IMR-90 (cell line): ENCODE measurements around the gene TNS3. TPM values are rescaled to one million over a fixed set of nuclear protein-coding genes. Genes with fewer than 3 reads are reported as not detected.

ENCODE experiments used
- ATAC-seq: fragments of 200-7000 bp; cut with Tn5 transposase; 2 replicates; pipeline ENCODE4 v1.9.1; 2020; ENCODE audit warnings: low read depth, mild to moderate bottlenecking, moderate library complexity
- BruUV-seq: library from RNA; stranded (reverse); fragments of 400-500 nt; replicated peaks from 2 replicates; lab custom pipeline; 2021; lab: Mats Ljungman, UMichigan
- CTCF ChIA-PET: fragments of 300-600 bp; formaldehyde crosslinking; extraction: SDS; loops from one replicate; lab custom pipeline; 2021; ENCODE audit warnings: antibody characterized with exemption; lab: Yijun Ruan, JAX
- POLR2A ChIA-PET: fragments of 300-600 bp; sonication (Branson Sonifier 250); formaldehyde crosslinking; loops from one replicate; lab custom pipeline; 2022; ENCODE audit warnings: antibody characterized with exemption; ENCODE audit not compliant: unreplicated experiment; lab: Charles Lee
- DNase-seq: peaks from one replicate; pipeline ENCODE4 v3.0.0; 2013
- H2AFZ ChIP-seq: replicated peaks from 2 replicates; pipeline ENCODE3; 2013; ENCODE audit warnings: low read length, mild to moderate bottlenecking; ENCODE audit not compliant: poor library complexity
- H2AK5ac ChIP-seq: 2 replicates; pipeline ENCODE4 v1.6.1; 2013; ENCODE audit warnings: low read depth, low read length, inconsistent platforms
- H2AK9ac ChIP-seq: replicated peaks from 2 replicates; pipeline ENCODE3; 2013; ENCODE audit warnings: mild to moderate bottlenecking, low read depth, low read length, moderate library complexity; ENCODE audit not compliant: poor library complexity
- H2BK120ac ChIP-seq: 2 replicates; pipeline ENCODE4 v1.6.1; 2013; ENCODE audit warnings: low read depth, low read length, inconsistent platforms
- H2BK15ac ChIP-seq: 3 replicates; pipeline ENCODE4 v1.6.1; 2013; ENCODE audit warnings: low read depth, low read length, inconsistent platforms
- H2BK20ac ChIP-seq: 2 replicates; pipeline ENCODE4 v1.6.1; 2013; ENCODE audit warnings: low read depth, mild to moderate bottlenecking, inconsistent platforms, low read length, moderate library complexity
- H2BK5ac ChIP-seq: 2 replicates; pipeline ENCODE4 v1.6.1; 2013; ENCODE audit warnings: mild to moderate bottlenecking, low read depth, low read length, inconsistent platforms; ENCODE audit not compliant: poor library complexity, severe bottlenecking
- H3K14ac ChIP-seq: replicated peaks from 2 replicates; pipeline ENCODE4 v1.6.1; 2013; ENCODE audit warnings: low read depth, low read length, inconsistent platforms
- H3K18ac ChIP-seq: 2 replicates; pipeline ENCODE4 v1.6.1; 2013; ENCODE audit warnings: low read depth, low read length, control low read depth
- H3K23ac ChIP-seq: 2 replicates; pipeline ENCODE4 v1.6.1; 2013; ENCODE audit warnings: low read depth, low read length, inconsistent platforms
- H3K27ac ChIP-seq: 2 replicates; pipeline ENCODE4 v1.5.1; 2013; ENCODE audit warnings: mild to moderate bottlenecking, control low read depth, low read length; ENCODE audit not compliant: insufficient read depth
- H3K27me3 ChIP-seq: 2 replicates; pipeline ENCODE4 v1.6.1; 2013; ENCODE audit warnings: low read length; ENCODE audit not compliant: control insufficient read depth, insufficient read depth
- H3K36me3 ChIP-seq: 2 replicates; pipeline ENCODE4 v1.6.1; 2013; ENCODE audit warnings: low read length, mixed read lengths; ENCODE audit not compliant: control insufficient read depth, insufficient read depth
- H3K4ac ChIP-seq: 2 replicates; pipeline ENCODE4 v1.6.1; 2013; ENCODE audit warnings: low read depth, low read length, inconsistent platforms
- H3K4me1 ChIP-seq: 2 replicates; pipeline ENCODE4 v1.6.1; 2013; ENCODE audit warnings: low read length, mixed read lengths; ENCODE audit not compliant: control insufficient read depth, insufficient read depth
- H3K4me2 ChIP-seq: 2 replicates; pipeline ENCODE4 v1.6.1; 2013; ENCODE audit warnings: low read depth, mild to moderate bottlenecking, control low read depth, low read length, moderate library complexity
- H3K4me3 ChIP-seq: 2 replicates; pipeline ENCODE4 v1.5.1; 2013; ENCODE audit warnings: low read depth, mild to moderate bottlenecking, control low read depth, low read length, moderate library complexity; ENCODE audit not compliant: insufficient read depth
- H3K56ac ChIP-seq: 2 replicates; pipeline ENCODE4 v1.6.1; 2013; ENCODE audit warnings: low read length, inconsistent platforms; ENCODE audit not compliant: insufficient read depth; ENCODE audit errors: extremely low read depth
- H3K79me1 ChIP-seq, 2 experiments: 2 replicates each; pipeline ENCODE4 v1.6.1; 2013; ENCODE audit warnings: low read length in 2 of 2, inconsistent platforms in 1 of 2, low read depth in 1 of 2
- H3K9ac ChIP-seq: 2 replicates; pipeline ENCODE4 v1.6.1; 2013; ENCODE audit warnings: low read depth, low read length, control low read depth
- H3K9me1 ChIP-seq: 2 replicates; pipeline ENCODE4 v1.6.1; 2013; ENCODE audit warnings: low read length, inconsistent platforms; ENCODE audit not compliant: insufficient read depth
- H3K9me3 ChIP-seq: 2 replicates; pipeline ENCODE4 v1.6.1; 2013; ENCODE audit warnings: low read length; ENCODE audit not compliant: control insufficient read depth, insufficient read depth
- H4K20me1 ChIP-seq: 2 replicates; pipeline ENCODE4 v1.6.1; 2013; ENCODE audit warnings: low read length, inconsistent platforms; ENCODE audit not compliant: insufficient read depth
- H4K5ac ChIP-seq: 2 replicates; pipeline ENCODE4 v1.6.1; 2013; ENCODE audit warnings: mild to moderate bottlenecking, low read depth, low read length, control low read depth
- H4K8ac ChIP-seq, 2 experiments: 2 replicates each; pipeline ENCODE4 v1.6.1; 2013; ENCODE audit warnings: low read depth in 2 of 2, low read length in 2 of 2, control low read depth in 1 of 2, inconsistent platforms in 1 of 2
- H4K91ac ChIP-seq: 2 replicates; pipeline ENCODE4 v1.6.1; 2013; ENCODE audit warnings: low read depth, low read length, inconsistent platforms; ENCODE audit not compliant: insufficient read depth
- MAZ ChIP-seq: IDR thresholded peaks from 2 replicates; pipeline ENCODE4 v1.6.1; 2012; ENCODE audit warnings: low read depth, mild to moderate bottlenecking, low read length, improper control_type of control experiment, moderate library complexity, borderline replicate concordance
- MXI1 ChIP-seq: IDR thresholded peaks from 2 replicates; pipeline ENCODE4 v1.6.1; 2012; ENCODE audit warnings: low read depth, mild to moderate bottlenecking, low read length, moderate library complexity, borderline replicate concordance
- RCOR1 ChIP-seq: IDR thresholded peaks from 2 replicates; pipeline ENCODE4 v1.6.1; 2012; ENCODE audit warnings: mild to moderate bottlenecking, low read length, improper control_type of control experiment; ENCODE audit not compliant: insufficient replicate concordance
- SMC3 ChIP-seq: fragments of 150-350 bp; IDR thresholded peaks from 2 replicates; pipeline ENCODE4 v1.6.1; 2016; ENCODE audit warnings: low read depth, mild to moderate bottlenecking, antibody characterized with exemption, low read length, moderate library complexity
- WGBS, 2 experiments: methylation state at CpG; one replicate each; pipeline versions ENCODE4 v1.1.5 to v1.1.7; 2013; ENCODE audit warnings: missing lambda C conversion rate in 2 of 2; ENCODE audit not compliant: insufficient read length in 1 of 2; ENCODE audit errors: extremely low coverage in 2 of 2; 5-methylcytosine and 5-hydroxymethylcytosine counted together
- dilution Hi-C: fragments of 300-500 bp; cut with HindIII; formaldehyde crosslinking; loops from one replicate; pipeline ENCODE4 v1.14.3; 2018; ENCODE audit warnings: low sequenced_read_pairs; ENCODE audit not compliant: unreplicated experiment
- in situ Hi-C: fragments of 300-500 bp; cut with MboI; formaldehyde crosslinking; loops from 3 replicates; pipeline ENCODE4 v1.14.3; 2019; ENCODE audit warnings: low sequenced_read_pairs, inconsistent platforms, mixed read lengths
- intact Hi-C: fragments of 100-400 bp; cut with micrococcal nuclease; formaldehyde crosslinking; loops from 2 replicates; pipeline ENCODE4 v1.10.0; 2022
- polyA plus RNA-seq, 3 experiments: library from polyadenylated mRNA; depleted of rRNA; stranded (reverse); fragments of >200 nt; gene quantifications; 2 replicates each; pipeline ENCODE4 v1.2.3, GENCODE V29; 2012; ENCODE audit warnings: low replicate concordance in 1 of 3
- total RNA-seq: library from RNA; depleted of rRNA; stranded (reverse); fragments of >200 nt; gene quantifications from 2 replicates; pipeline ENCODE4 v1.2.3, GENCODE V29; 2012
- TF ChIP-seq, protein P1 (sequence below): fragments of 150-350 bp; IDR thresholded peaks from 2 replicates; pipeline ENCODE4 v1.6.1; 2017; ENCODE audit warnings: mild to moderate bottlenecking, antibody characterized with exemption, low read length, low read depth

The TNS3 gene
- total and polyA plus RNA-seq, 2 of the 4 experiments (the other 2 are of a cell fraction), result 64.3 to 79.2 TPM

DNA sequence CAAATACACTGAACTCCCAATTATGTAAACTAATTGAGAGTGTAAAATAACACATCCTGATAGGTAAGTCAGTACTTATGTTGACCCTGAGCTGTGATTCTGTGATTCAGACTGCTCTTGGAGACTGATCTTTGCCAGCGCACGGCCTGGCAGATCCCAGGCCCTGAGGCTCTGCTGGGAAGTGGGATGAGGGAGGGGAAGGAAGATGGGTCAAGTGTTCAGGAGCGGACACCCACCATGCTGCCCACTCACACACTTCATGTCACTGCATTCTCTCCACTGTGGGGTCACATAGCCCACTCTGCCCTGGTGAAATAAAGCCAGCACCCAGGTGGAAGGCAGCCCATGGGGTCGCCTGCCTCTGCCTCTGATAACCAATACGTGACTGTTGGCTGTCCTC is 226.2 kb downstream of the TNS3 start:
- H4K5ac ChIP-seq, result no peak overlapping the region
- no peak overlapping the region for H3K18ac ChIP-seq
- H3K4me1 ChIP-seq, result no peaks in the 10 kb centered on the region
- in situ Hi-C loops, result no loop called here
- no peak overlapping the region for H2AK9ac ChIP-seq
- H3K9ac ChIP-seq, result no peak overlapping the region
- peaks cover 40% of the 10 kb centered on the region for H3K9me1 ChIP-seq
- POLR2A ChIA-PET, result no interaction called here
- H3K4me2 ChIP-seq, result no peak overlapping the region
- H3K9me3 ChIP-seq, result no peaks in the 10 kb centered on the region
- dilution Hi-C loops, result no loop called here
- no peak overlapping the region for H4K91ac ChIP-seq
- H3K27me3 ChIP-seq, result no peaks in the 10 kb centered on the region
- H3K56ac ChIP-seq, result no peak overlapping the region
- H3K4ac ChIP-seq, result no peak overlapping the region
- H3K27ac ChIP-seq, result no peak overlapping the region
- WGBS, 2 experiments, result no CpG with 5 or more reads among the region's 5 CpGs
- BruUV-seq, result no TSS peak
- intact Hi-C loops, result no loop called here
- H4K8ac ChIP-seq, result no peak overlapping the region
- no peak overlapping the region for H3K14ac ChIP-seq
- CTCF ChIA-PET, result no interaction called here
- no peak for ATAC-seq
- no peak overlapping the region for H3K23ac ChIP-seq
- no peak for TF ChIP-seq MAZ
- no peak for TF ChIP-seq RCOR1
- TF ChIP-seq, protein P1, sequence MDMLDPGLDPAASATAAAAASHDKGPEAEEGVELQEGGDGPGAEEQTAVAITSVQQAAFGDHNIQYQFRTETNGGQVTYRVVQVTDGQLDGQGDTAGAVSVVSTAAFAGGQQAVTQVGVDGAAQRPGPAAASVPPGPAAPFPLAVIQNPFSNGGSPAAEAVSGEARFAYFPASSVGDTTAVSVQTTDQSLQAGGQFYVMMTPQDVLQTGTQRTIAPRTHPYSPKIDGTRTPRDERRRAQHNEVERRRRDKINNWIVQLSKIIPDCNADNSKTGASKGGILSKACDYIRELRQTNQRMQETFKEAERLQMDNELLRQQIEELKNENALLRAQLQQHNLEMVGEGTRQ, result no peak
- TF ChIP-seq MXI1, result no peak
- TF ChIP-seq SMC3, result no peak
- peaks cover 95% of the 10 kb centered on the region for H4K20me1 ChIP-seq
- H2BK5ac ChIP-seq, result no peak overlapping the region
- H2AK5ac ChIP-seq, result no peak overlapping the region
- peaks cover 47 to 94% of the 10 kb centered on the region in 2 experiments for H3K79me1 ChIP-seq
- H3K36me3 ChIP-seq, result peaks cover 27% of the 10 kb centered on the region
- no peak overlapping the region for H2AFZ ChIP-seq
- no peak overlapping the region for H3K4me3 ChIP-seq
- no peak overlapping the region for H2BK15ac ChIP-seq
- H2BK20ac ChIP-seq, result no peak overlapping the region
- no peak for DNase-seq
- H2BK120ac ChIP-seq, result no peak overlapping the region
